GM21526 (cell line): Measurements from ENCODE around the gene RASL12.
"Not testable (repeated sequence)": the region's sequence is repeated elsewhere in the genome, so short reads cannot be mapped to it uniquely, and the experiment has no call there.

Experiments
- ATAC-seq: cut with Tn5 transposase; IDR thresholded peaks from one replicate; pipeline ENCODE4 v1.9.1; 2021; ENCODE audit warnings: moderate library complexity; ENCODE audit not compliant: unreplicated experiment, low FRiP score

RASL12 gene

DNA sequence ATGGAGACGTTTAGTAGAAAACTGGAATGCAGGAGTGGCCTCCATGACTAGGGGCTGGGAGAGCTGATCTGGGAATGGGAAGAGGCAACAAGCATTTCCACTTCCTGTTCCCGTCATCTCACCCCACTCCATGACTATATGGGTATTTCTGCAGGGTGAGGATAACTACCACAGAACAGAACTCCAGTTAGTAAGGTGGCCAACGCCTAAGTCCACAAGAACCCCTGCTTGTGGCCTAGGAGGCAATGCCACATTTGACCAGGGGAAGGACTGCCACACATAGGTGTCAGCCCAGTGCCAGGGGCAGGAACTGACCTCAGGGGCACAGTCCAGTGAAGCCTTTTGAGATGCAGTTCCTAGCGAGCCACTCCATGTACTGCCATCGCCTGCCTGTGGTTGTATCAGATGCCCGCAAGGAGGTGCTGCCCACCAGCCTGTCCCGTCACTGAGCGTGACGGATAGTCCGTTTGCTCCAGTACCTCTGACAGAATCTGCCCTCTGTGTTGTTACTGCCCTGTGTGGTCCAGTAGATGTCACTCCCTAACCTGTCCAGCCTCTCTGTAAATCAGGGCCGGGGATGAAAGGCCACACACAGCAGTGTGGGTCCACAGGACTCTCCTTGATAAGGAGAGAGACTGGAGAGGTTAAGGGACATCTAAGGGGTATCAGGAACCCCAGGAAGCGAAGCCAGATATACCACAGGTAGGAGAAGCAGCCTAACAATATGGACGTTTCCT lies 34.8 kb downstream of the RASL12 start:
- no peak for ATAC-seq

DNA sequence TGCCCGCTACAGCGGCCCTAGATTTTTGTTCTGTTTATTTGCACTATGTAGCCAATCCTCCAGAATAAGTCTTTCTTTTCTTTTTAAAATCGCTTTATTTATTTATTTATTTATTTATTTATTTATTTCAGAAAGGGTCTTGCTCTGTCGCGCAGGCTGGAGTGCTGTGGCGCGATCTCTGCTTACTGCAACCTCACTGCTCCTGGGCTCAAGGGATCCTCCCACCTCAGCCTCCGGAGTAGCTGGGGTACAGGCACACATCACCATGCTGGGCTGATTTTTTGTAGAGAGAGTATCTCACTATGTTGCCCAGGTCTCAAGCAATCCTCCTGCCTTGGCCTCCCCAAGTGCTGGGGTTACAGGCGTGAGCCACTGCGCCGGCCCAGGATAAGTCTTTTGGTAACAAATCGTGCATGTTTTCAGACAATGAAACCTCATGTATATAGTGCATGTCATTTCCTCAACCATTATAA lies 38.0 kb downstream of the RASL12 start:
- no peak for ATAC-seq

DNA sequence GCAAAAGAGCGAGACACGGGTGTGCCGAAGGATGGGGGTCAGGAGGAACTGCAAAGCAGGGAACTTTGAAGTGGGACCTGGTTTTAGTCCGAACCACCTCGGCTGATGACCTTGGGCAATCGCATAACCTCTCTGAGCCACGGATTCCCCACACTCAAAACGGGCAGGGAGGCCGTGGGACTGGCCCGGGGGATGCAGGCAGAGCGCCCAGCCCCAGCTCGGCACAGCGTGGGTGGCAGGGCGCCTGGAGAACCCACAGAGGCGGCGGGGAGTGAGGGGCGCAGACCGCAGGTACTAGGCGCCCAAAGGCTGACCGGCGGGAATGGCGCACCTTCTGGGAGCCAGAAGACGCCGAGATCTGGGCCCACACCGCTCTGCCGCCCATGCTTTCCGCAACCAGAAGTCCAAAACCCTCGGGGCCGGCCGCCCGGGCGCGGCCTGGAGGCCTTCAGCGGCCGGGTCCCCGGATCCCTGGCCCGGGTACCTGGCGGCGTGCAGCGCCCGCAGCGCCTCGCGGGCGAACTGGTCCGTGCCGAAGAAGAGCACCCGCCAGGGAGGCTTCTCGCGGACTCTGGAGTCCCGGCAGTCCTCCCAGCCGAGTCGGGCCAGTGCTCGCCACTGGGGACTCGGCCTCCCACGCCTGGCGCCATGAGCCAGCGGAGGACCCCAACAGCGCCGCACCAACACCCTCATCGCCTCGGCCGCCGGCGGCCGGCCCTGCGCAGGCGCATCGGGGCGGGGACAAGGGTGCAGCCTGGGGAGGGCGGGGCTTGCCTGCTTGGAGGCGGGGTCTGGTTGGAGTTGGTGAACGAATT lies 38.7 kb downstream of the RASL12 start, which contains the start of gene MTFMT:
MTFMT (minus strand) TSS at position 719 of the 815 bp plus-strand sequence; CDS start at position 693, 26 bp downstream.
- ATAC-seq, result peak; percentile 72

DNA sequence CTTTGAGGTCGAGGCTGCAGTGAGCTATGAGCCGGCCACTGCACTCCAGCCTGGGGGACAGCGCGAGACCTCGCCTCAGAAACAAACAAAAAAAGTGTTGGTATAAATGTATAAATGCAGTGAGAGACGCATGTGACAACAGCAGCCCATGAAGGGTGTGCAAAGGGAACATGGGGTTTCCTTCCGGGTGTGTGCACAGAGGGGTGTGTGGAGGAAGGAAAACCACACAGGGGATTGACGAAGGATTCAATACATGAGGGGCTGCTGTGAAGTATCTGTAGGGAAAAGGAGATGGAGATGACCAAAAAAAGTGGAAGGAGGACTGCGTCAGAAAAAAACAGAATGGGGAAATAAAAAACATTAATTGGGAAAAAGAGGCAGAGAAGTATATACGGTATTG lies 39.5 kb downstream of the RASL12 start:
- ATAC-seq, result no peak

DNA sequence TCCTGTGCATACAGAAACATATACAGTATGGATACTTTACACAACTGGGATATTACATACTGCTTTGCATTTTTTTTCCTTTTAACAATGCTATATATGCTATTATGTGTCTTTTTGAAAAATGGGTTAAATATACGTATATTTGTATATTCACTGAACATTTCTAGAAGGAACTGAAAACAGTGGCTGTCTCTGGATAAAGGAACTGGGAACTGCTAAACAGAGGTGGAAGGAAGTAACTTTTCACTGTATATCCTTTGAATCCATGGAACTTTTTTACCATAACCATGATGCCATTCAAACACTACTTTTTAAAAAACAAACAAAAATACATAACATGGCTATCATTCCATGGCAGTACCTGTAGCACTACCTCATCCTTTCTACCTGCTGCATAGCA lies 40.2 kb downstream of the RASL12 start:
- no peak for ATAC-seq

DNA sequence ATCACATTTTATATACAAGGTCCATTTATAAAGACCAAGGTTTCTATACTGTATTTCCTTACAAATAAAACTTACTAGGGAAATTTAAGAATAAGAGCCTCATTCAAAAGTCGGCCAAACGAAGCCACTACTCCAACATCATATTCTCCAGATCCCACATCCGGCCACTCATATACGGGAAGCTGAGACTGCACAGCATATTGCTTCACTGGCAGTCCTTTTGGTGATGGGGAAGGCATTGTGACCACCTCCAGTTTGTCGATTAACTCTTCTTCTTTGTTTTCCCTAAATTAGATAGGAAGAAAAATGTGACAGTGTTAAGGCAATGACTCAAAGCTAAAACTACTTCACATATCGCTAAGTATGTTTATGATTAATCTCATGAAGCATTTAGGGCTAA lies 41.0 kb downstream of the RASL12 start:
- ATAC-seq, result no peak

DNA sequence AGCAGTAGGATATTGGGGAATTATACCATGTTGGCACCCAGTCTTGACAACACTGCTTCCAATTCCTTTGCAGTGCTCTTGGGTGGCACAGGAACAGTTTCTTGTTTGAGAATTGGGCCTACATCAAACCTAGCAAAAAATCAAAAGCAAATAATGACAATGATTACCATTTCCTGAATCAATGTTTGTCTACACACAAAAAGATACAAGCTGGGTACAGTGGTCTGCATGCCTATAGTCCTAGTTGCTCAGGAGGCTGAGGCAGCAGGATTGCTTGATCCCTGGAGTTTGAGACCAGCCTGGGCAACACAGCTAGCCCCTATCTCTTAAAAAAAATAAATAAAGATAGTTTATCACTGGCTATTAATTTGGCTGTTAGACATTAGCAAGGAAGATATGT lies 46.3 kb downstream of the RASL12 start:
- no peak for ATAC-seq

DNA sequence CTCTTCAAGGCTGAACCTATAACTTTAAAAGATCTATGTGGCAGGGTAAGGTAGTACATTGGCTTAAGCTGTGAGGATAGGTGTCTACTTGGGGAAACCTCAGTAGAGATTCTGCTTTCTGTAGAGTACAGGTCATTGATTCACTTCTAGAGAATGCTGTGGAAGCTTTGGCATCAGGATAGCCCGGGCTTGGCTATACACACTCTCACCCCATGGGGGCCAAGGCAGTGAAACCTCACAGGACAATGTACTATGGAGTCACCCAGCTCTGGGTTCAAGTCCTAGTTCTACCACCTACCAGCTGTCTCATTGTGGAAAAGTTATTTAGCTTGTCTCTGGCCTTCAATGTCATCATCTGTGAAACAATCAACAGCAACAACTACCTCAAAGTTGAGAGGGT lies 47.4 kb downstream of the RASL12 start:
- no peak for ATAC-seq

DNA sequence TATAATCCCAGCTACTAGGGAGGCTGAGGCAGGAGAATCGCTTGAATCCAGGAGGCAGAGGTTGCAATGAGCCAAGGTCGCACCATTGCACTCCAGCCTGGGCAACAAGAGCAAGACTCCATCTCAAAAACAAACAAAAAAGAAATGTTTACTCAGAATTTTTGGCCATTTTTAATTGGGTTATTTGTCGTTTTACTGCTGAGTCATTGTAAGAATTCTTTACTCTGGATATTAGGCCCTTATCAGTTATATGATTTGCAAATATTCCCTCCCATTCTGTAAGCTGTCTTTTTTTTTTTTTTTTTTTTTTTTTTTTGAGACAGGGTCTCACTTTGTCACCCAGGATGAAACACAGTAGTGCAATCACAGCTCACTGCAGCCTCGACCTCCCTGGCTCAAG lies 56.6 kb downstream of the RASL12 start:
- not testable (repeated sequence) for ATAC-seq

DNA sequence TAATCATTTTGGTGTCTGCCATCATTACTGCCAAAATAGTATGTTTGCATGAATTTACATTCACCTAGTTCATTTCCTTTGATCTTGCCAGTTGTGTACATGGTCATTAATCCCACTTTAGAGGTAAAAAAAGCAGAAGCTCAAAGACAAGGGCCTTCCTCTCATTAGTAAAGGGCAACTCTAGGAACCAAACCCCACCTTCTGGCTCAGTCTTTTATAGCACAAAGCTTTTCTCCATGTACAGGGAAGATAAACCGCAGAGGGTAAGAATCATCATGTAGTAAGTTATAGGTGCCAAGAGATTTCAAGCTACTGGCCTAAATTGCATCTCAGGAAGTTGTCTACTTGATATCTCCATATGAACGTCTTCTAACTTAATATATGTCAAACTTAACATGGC lies 58.8 kb downstream of the RASL12 start:
- no peak for ATAC-seq

DNA sequence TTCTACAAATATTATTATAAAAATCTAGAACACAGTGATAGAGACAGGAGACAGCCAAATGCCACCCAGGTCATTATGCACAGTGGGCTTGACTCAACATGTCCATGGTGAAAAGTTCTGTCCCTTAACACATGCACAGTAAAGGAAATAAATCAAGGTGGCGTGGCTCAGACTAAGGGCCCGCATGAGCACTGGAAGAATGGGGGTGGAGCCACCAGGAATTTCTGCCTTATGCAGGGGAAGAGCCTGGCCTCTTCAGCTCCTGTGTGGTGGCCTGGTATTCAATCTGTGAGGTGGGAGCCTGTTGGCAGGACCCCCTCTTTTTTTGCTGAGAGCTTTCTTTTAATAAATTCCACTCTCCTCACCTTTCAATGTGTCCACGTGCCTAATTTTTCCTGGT lies 60.9 kb downstream of the RASL12 start:
- ATAC-seq, result no peak

DNA sequence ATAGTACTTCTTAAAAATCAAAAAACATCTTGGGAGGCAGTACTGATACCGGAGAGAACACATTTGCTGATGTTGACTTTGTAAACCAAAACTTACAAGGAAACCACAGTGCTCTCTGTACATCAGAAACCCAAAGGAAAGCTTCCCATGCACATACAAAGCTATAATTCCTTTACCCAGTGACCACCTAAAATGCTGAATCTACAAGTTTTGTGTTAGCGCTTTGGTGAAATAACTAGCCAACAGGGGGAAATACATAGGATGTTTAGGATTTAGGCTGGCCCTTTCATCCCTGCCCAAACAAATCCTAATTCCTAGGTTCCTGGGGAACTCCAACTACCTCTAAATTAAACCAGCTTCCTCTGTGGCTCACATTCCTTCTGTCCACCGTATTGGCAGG lies 62.8 kb downstream of the RASL12 start:
- no peak for ATAC-seq
